Prostate gland (tissue), 2 donors: ENCODE results near the gene REN. TPM values are rescaled to one million over a fixed set of nuclear protein-coding genes. Genes with fewer than 3 reads are reported as not detected.

Experiments
- DNase-seq: peaks from one replicate; pipeline ENCODE4 v3.0.0-alpha.2; 2019; ENCODE audit warnings: low spot score
- H3K27ac ChIP-seq, 2 donors: fragments of 200-600 bp; sonication (generic); 2 replicates each; pipeline ENCODE4 v1.5.1; 2017 to 2019
- H3K27me3 ChIP-seq: fragments of 200-600 bp; sonication (generic); replicated peaks from 2 replicates; pipeline ENCODE4 v1.5.1; 2019; ENCODE audit not compliant: insufficient read depth
- H3K36me3 ChIP-seq, 2 donors: fragments of 200-600 bp; sonication (generic); 1 replicate in 1 of 2; 2 replicates in 1 of 2; pipeline versions ENCODE4 v1.5.1 to v1.8.1; 2017 to 2019
- H3K4me1 ChIP-seq: fragments of 200-600 bp; sonication (generic); replicated peaks from 2 replicates; pipeline ENCODE4 v1.5.1; 2019
- H3K4me3 ChIP-seq, 2 donors: fragments of 200-600 bp; sonication (generic); 2 replicates each; pipeline ENCODE4 v1.5.1; 2017 to 2019
- H3K9me3 ChIP-seq: fragments of 200-600 bp; sonication (generic); 2 replicates; pipeline ENCODE4 v1.5.1; 2017
- POLR2A ChIP-seq: fragments of 450-650 bp; IDR thresholded peaks from one replicate; pipeline ENCODE4 v1.6.1; 2016; ENCODE audit warnings: antibody characterized with exemption, mild to moderate bottlenecking
- POLR2AphosphoS5 ChIP-seq: sonication (generic); formaldehyde crosslinking; IDR thresholded peaks from one replicate; pipeline ENCODE4 v1.6.1; 2017; ENCODE audit warnings: antibody characterized with exemption
- WGBS: methylation state at CpG from one replicate; pipeline ENCODE4 v1.1.5; 2018; 5-methylcytosine and 5-hydroxymethylcytosine counted together
- intact Hi-C: fragments of 100-400 bp; cut with DNase I; formaldehyde crosslinking; loops from one replicate; pipeline ENCODE4 v1.14.2; 2022
- total RNA-seq, 2 donors: library from RNA; depleted of rRNA; stranded (reverse); fragments of >200 nt; gene quantifications; one replicate each; pipeline ENCODE4 v1.1.0, GENCODE V29; 2016
- TF ChIP-seq, protein P1 (sequence below), 4 experiments: fragments of 200-600 bp in 2 of 4; fragments of 450-650 bp in 2 of 4; sonication (generic) in 2 of 4; IDR thresholded peaks; 1 replicate in 3 of 4; 2 replicates in 1 of 4; pipeline ENCODE4 v1.5.1; 2016 to 2019; ENCODE audit warnings: antibody characterized with exemption in 4 of 4, mild to moderate bottlenecking in 2 of 4, moderate library complexity in 2 of 4

Gene REN
- total RNA-seq, 2 donors from 2014 or later, result 0.36 TPM; not detected in 1

DNA sequence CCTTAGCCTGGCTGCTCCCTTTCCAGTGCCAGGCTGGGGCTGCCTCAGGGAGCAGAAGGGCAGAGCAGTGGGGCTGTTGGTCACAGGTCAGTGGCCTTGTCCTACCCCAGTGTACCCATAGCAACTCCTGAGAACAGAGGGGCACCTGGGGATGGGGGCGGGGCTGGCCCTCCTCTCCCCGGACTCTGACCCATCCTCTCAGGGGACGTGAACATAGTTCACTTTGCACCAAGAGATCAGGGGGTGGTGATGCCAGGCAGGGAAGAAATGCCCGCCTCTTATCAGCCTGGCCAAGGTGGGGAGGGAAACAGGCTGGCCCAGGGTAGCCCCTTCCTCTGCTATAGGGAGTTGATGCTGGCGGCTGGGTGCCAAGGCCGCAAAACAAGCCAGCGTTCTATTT is 19.2 kb downstream of the REN start:
- H3K9me3 ChIP-seq, result no peaks in the 10 kb centered on the region
- intact Hi-C loops, result no loop called here
- no peak overlapping the region for H3K27ac ChIP-seq
- TF ChIP-seq, protein P1, sequence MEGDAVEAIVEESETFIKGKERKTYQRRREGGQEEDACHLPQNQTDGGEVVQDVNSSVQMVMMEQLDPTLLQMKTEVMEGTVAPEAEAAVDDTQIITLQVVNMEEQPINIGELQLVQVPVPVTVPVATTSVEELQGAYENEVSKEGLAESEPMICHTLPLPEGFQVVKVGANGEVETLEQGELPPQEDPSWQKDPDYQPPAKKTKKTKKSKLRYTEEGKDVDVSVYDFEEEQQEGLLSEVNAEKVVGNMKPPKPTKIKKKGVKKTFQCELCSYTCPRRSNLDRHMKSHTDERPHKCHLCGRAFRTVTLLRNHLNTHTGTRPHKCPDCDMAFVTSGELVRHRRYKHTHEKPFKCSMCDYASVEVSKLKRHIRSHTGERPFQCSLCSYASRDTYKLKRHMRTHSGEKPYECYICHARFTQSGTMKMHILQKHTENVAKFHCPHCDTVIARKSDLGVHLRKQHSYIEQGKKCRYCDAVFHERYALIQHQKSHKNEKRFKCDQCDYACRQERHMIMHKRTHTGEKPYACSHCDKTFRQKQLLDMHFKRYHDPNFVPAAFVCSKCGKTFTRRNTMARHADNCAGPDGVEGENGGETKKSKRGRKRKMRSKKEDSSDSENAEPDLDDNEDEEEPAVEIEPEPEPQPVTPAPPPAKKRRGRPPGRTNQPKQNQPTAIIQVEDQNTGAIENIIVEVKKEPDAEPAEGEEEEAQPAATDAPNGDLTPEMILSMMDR (IDR thresholded peaks at IDR 0.05), result no peak
- TF ChIP-seq POLR2A (no peak), POLR2AphosphoS5 (no peak)
- WGBS, result 88% methylated on average over 7 of the region's 7 CpGs
- H3K27me3 ChIP-seq, result no peaks in the 10 kb centered on the region
- H3K4me3 ChIP-seq, result no peak overlapping the region
- H3K4me1 ChIP-seq, result no peaks in the 10 kb centered on the region
- no peak for DNase-seq
- H3K36me3 ChIP-seq, result no peaks in the 10 kb centered on the region

DNA sequence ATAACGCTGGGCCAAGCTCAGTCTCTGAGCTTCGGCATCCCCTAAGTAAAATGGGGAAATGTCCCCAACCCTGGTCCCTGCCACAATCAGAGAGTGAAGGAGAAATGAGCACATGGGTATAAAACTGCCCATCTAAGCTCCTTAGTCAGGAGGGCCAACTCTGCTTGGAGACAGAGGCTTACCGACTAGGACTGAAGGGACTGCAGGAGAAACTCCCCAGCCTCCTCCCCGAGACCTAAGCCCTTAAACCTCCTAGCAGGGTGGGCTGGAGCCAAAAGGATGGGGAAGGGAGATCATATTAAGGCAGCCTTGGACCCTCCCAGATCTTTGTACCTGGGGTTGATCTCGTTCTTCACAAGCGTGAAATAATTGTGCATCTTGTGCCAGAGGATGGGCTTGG is 19.8 kb downstream of the REN start:
- H3K4me1 ChIP-seq, result no peaks in the 10 kb centered on the region
- 76% methylated on average over 6 of the region's 6 CpGs for WGBS

DNA sequence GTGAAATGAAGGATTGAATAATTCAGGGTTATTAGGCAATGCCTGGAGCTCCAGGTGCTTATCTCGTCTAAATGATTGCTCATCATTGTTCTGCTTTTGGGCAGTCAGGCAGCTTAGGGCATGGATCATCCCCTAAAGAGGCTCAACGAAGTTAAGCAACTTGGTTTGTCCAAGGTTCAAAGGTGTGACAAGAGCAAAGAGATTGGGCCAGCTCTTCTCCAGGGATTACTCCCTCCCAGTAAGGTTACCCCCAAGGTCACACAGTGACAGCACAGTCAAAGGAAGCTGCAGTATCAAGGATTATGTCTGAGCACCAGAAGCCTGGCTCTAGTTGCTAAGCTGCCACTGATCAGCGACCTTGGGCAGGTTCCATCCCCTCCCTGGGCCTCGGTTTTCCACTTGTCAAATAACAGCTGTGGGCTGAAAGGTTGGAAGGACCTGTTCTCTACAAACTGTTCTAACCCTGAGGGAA is 21.1 kb downstream of the REN start:
- H3K4me1 ChIP-seq, result no peaks in the 10 kb centered on the region
- H3K27me3 ChIP-seq, result no peaks in the 10 kb centered on the region
- intact Hi-C loops, result no loop called here
- H3K27ac ChIP-seq, result no peak overlapping the region
- no peak for DNase-seq
- H3K36me3 ChIP-seq, result no peaks in the 10 kb centered on the region
- 65% methylated on average over 4 of the region's 4 CpGs for WGBS
- TF ChIP-seq POLR2AphosphoS5 (no peak), POLR2A (no peak)
- TF ChIP-seq, protein P1 (IDR thresholded peaks at IDR 0.05), result no peak
- H3K4me3 ChIP-seq, result no peak overlapping the region
- H3K9me3 ChIP-seq, result no peaks in the 10 kb centered on the region

More for the DNA sequence above, 19.8 kb downstream of the REN start:
- no peak overlapping the region for H3K4me3 ChIP-seq
- intact Hi-C loops, result no loop called here
- TF ChIP-seq POLR2AphosphoS5 (no peak), POLR2A (no peak)
- TF ChIP-seq, protein P1 (IDR thresholded peaks at IDR 0.05), result no peak
- H3K27ac ChIP-seq, result no peak overlapping the region
- H3K36me3 ChIP-seq, result no peaks in the 10 kb centered on the region
- no peaks in the 10 kb centered on the region for H3K9me3 ChIP-seq
- H3K27me3 ChIP-seq, result no peaks in the 10 kb centered on the region
- no peak for DNase-seq

DNA sequence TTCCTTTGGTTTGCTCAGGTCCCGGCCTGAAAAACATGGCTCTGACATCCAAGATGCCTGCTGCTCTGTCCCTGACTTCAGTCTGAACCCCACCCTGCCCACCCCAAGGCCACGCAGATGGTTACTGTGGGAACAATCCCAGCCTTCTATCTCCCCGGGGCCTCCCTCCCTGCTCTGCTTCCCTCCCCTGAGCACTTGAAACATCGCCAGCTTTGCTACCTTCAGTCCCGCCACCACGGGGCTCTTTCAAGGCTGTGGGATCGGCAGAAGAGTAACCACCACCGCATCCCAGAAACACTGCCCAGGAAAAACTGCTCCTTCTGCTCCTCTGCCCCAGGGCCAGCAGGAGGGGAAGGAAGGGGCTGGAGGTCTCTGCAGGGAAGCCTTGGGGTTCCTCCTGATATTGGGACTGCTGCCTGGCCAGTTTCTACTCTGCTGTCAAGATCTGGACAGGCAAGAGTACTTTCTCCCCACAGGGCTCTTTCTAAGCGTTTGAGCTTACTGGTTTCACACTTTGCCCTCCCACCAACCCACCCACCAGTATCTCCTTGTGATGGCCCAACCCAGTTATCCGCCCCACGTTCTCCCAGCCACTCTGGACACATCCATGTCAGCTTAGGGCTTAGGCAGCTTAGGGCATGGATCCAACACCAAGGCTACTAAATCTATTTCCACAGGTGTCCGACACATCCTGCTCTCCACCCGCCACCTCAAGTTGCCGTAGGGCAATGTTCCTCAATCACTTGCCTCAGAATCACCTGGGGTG is 22.7 kb downstream of the REN start:
- WGBS, result 70% methylated on average over 14 of the region's 14 CpGs
- DNase-seq, result no peak
- Histone ChIP-seq H3K27me3 (no peaks in the 10 kb centered on the region), H3K4me3 (no peak overlapping the region), H3K27ac (no peak overlapping the region), H3K9me3 (no peaks in the 10 kb centered on the region), H3K36me3 (no peaks in the 10 kb centered on the region), H3K4me1 (no peaks in the 10 kb centered on the region)
- TF ChIP-seq POLR2AphosphoS5 (no peak), POLR2A (no peak)
- TF ChIP-seq, protein P1 (IDR thresholded peaks at IDR 0.05), result no peak
- intact Hi-C loops, result no loop called here
